Measurements from ENCODE around the gene HSD3B7. TPM values are rescaled to one million over a fixed set of nuclear protein-coding genes. Genes with fewer than 3 reads are reported as not detected.

HSD3B7 gene
- total RNA-seq, 1 experiment from 2014 or later, result 5.5 TPM

DNA sequence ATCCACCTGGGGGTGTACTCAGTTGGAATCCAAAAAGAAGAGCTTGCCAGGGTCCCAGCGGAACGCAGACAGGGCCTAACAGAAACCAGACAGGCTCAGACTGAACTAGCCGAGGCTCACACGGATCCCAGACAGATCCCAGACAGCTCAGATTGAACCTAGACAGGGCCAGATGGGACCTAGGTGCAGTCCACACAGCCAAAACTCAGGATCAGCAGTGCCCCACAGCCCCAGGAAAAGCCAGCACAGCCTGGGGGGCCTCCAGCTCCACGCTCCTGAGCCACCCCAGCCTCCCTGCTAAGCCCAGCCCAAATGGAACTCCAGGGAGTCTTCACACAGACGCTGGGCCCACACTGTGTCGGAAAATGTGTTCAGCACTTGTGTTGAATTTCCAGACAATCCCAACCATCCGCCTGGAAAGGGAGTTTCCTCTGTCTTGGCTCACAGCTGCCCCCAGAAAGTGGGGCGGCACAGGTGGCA, 17.9 kb downstream of the HSD3B7 start:
- H3K9me3 ChIP-seq (ENCODE audit: control insufficient read depth, low read depth, low read length), result no peaks in the 10 kb centered on the region
- H2BK120ac ChIP-seq (ENCODE audit: low read depth, low read length, poor library complexity, severe bottlenecking), result no peak overlapping the region
- no peaks in the 10 kb centered on the region for H4K20me1 ChIP-seq (ENCODE audit: control insufficient read depth, insufficient read depth, insufficient read length)
- Mint-ChIP-seq H3K36me3 (ENCODE audit: insufficient read depth in 1 of 3, low read depth in 3 of 3) (0 out of 7 replicates have a peak, but pooled peaks cover 0 to 3% (median 0%) of the 10 kb centered on the region in 3 experiments), H3K27ac (peak overlapping the region in 1 of 3 experiments; percentile 62; a peak in 2 of 7 replicates), H3K4me3 (no peak overlapping the region), H3K27me3 (ENCODE audit: low read depth) (peaks cover 6% of the 10 kb centered on the region; the same call in 1 of the 2 replicates), H3K4me1 (peaks cover 21 to 29% of the 10 kb centered on the region in 2 experiments), H3K9me3 (no peaks in the 10 kb centered on the region)
- no peak overlapping the region for H3K14ac ChIP-seq (ENCODE audit: insufficient read depth, low read length)
- H2BK15ac ChIP-seq (ENCODE audit: low read depth, low read length), result no peak overlapping the region
- no peak overlapping the region for H3K18ac ChIP-seq (ENCODE audit: insufficient read length, low read depth, low read length)
- H3K56ac ChIP-seq (ENCODE audit: insufficient read length, low read depth, low read length), result no peak overlapping the region
- no peak overlapping the region for H3T11ph ChIP-seq (ENCODE audit: low read length)
- no peak overlapping the region for H2BK20ac ChIP-seq (ENCODE audit: low read depth, low read length, poor library complexity, severe bottlenecking)
- no peak overlapping the region for H4K91ac ChIP-seq (ENCODE audit: insufficient read length, low read depth, low read length)
- DNase-seq, result no peak
- H2AFZ ChIP-seq (ENCODE audit: low read length), result no peak overlapping the region
- no peaks in the 10 kb centered on the region for H3K79me1 ChIP-seq (ENCODE audit: insufficient read depth, low read depth, low read length, poor library complexity, severe bottlenecking)
- H2AK5ac ChIP-seq (ENCODE audit: insufficient read length, low read length), result no peak overlapping the region
- no peak overlapping the region for H3K23ac ChIP-seq (ENCODE audit: insufficient read length, low read depth, low read length)
- WGBS (ENCODE audit: extremely low coverage, insufficient read length, low lambda C conversion rate), result no CpG with 5 or more reads among the region's 9 CpGs
- H3K4me2 ChIP-seq (ENCODE audit: insufficient read depth, insufficient read length, low read length), result no peak overlapping the region
- TF ChIP-seq, protein P1, sequence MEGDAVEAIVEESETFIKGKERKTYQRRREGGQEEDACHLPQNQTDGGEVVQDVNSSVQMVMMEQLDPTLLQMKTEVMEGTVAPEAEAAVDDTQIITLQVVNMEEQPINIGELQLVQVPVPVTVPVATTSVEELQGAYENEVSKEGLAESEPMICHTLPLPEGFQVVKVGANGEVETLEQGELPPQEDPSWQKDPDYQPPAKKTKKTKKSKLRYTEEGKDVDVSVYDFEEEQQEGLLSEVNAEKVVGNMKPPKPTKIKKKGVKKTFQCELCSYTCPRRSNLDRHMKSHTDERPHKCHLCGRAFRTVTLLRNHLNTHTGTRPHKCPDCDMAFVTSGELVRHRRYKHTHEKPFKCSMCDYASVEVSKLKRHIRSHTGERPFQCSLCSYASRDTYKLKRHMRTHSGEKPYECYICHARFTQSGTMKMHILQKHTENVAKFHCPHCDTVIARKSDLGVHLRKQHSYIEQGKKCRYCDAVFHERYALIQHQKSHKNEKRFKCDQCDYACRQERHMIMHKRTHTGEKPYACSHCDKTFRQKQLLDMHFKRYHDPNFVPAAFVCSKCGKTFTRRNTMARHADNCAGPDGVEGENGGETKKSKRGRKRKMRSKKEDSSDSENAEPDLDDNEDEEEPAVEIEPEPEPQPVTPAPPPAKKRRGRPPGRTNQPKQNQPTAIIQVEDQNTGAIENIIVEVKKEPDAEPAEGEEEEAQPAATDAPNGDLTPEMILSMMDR (conservative IDR thresholded peaks at IDR 0.05), result no peak
- H3K27ac ChIP-seq (ENCODE audit: insufficient read length, low read depth, low read length), result no peak overlapping the region
- H3K79me2 ChIP-seq (ENCODE audit: insufficient read depth, low read length), result no peaks in the 10 kb centered on the region; the same call in 1 of the 2 replicates
- no peaks in the 10 kb centered on the region for H3K23me2 ChIP-seq (ENCODE audit: insufficient read length, low read depth, low read length, poor library complexity, severe bottlenecking)
- no peak overlapping the region for H2BK5ac ChIP-seq (ENCODE audit: insufficient read length, low read length)
- no peak overlapping the region for H4K8ac ChIP-seq (replicated peaks; ENCODE audit: insufficient read length, low read depth, low read length)
- H3K4ac ChIP-seq (ENCODE audit: low read depth, low read length), result no peak overlapping the region
- H3K4me1 ChIP-seq (ENCODE audit: insufficient read depth, low read length), result no peaks in the 10 kb centered on the region
- no peak overlapping the region for H2BK12ac ChIP-seq (ENCODE audit: insufficient read length, low read depth, low read length)
- H3K27me3 ChIP-seq (ENCODE audit: insufficient read depth, low read length), result no peaks in the 10 kb centered on the region
- H4K5ac ChIP-seq (ENCODE audit: insufficient read length, low read depth, low read length), result no peak overlapping the region
- H3K9ac ChIP-seq (ENCODE audit: extremely low read depth, insufficient read length, low read length), result no peak overlapping the region
